K562 (cell line): ENCODE data around the gene PBX2. TPM values are rescaled to one million over a fixed set of nuclear protein-coding genes. Genes with fewer than 3 reads are reported as not detected.
A peak's percentile ranks its signal among the peaks of the same experiment; 100 is the strongest.

Experiments
- RFX1 ChIP-seq: fragments of 450-650 bp; IDR thresholded peaks from 2 replicates; pipeline ENCODE4 v1.6.1; 2016; ENCODE audit warnings: mild to moderate bottlenecking, moderate library complexity
- TCF7 ChIP-seq: sonication (generic); IDR thresholded peaks from 2 replicates; pipeline ENCODE4 v1.6.1; 2016; ENCODE audit warnings: antibody characterized with exemption, borderline replicate concordance
- TEAD4 ChIP-seq, 2 experiments: sonication (generic) in 1 of 2; formaldehyde crosslinking in 1 of 2; IDR thresholded peaks; 2 replicates each; pipeline versions ENCODE4 v1.6.1 to v1.8.0; 2012 to 2022; ENCODE audit warnings: borderline replicate concordance in 1 of 2, inconsistent platforms in 1 of 2, low read length in 1 of 2, mild to moderate bottlenecking in 1 of 2, missing genetic modification reagents in 1 of 2
- ZNF589 ChIP-seq: fragments of 200-800 bp; sonication (Bioruptor generic); IDR thresholded peaks from 2 replicates; pipeline ENCODE4 v1.6.1; 2016; ENCODE audit warnings: low read depth, missing genetic modification characterization, missing compliant biosample characterization
- polyA plus RNA-seq, 8 experiments: library from polyadenylated mRNA; depleted of rRNA in 4 of 8; stranded (reverse) in 5 of 8; unstranded in 3 of 8; fragments of >200 nt; fragmentation: Nextera tagmentation in 2 of 8; fragmentation: Illumina TruSeq in 1 of 8; extraction: Ambion mirVana in 2 of 8; extraction: Trizol in 1 of 8; gene quantifications; 2 replicates each; pipeline versions ENCODE4 v1.2.1 to v1.2.3, GENCODE V29; 2011 to 2014; ENCODE audit warnings: inconsistent platforms in 1 of 8, missing spikeins in 1 of 8
- total RNA-seq, 7 experiments: library from RNA; depleted of rRNA in 6 of 7; stranded (reverse); fragments of >200 nt in 6 of 7; fragmentation: Illumina TruSeq in 2 of 7; extraction: Trizol in 2 of 7; gene quantifications; 2 replicates each; pipeline versions ENCODE4 v1.2.1 to v1.2.3, GENCODE V29; 2011 to 2021; ENCODE audit warnings: low replicate concordance in 1 of 7
- TF ChIP-seq, protein P1 (sequence below), 2 experiments: fragments of 450-650 bp; formaldehyde crosslinking in 1 of 2; IDR thresholded peaks; 2 replicates each; pipeline versions ENCODE4 v1.4.0 to v1.6.1; 2014 to 2020; ENCODE audit warnings: mild to moderate bottlenecking in 2 of 2, borderline replicate concordance in 1 of 2, low read depth in 1 of 2
- TF ChIP-seq, protein P2 (sequence below), 3 experiments: IDR thresholded peaks in 2 of 3; conservative IDR thresholded peaks in 1 of 3; 2 replicates each; pipeline ENCODE4 v1.5.1; 2011 to 2012; ENCODE audit warnings: low read length in 3 of 3, mild to moderate bottlenecking in 3 of 3, control low read depth in 2 of 3, improper control_type of control experiment in 1 of 3, inconsistent platforms in 1 of 3, low read depth in 1 of 3, mixed read lengths in 1 of 3, moderate library complexity in 1 of 3; ENCODE audit not compliant: insufficient read depth in 2 of 3
- TF ChIP-seq, protein P3 (sequence below): fragments of 450-650 bp; IDR thresholded peaks from 2 replicates; pipeline ENCODE4 v1.6.1; 2016; ENCODE audit warnings: antibody characterized with exemption

The PBX2 gene
- total and polyA plus RNA-seq, 9 of the 15 experiments (the other 6 are each of a cell fraction or from before 2014, with no cell fraction given), result 1.9 to 134 (median 62.5) TPM

DNA sequence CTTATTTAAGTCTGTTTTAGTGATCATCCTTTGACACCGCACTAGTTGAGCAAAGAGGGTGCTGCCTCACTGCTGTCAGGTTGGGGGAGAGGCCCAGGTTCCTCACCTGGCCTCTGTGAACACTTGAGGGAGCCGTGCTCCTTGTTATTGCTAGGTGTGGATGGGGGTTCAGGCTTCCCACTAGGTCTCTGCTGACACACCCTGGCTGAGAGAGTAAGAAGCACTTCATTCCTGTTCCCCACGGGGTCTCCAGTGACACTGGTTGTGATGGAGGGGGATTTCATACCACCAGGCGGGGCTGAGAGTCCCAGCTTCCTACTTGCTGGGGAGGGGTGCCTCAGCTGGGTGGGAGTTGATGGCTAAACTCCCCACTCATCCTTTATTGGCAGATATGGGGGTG is 44.9 kb upstream of the PBX2 start (continued):
- TF ChIP-seq, protein P1, sequence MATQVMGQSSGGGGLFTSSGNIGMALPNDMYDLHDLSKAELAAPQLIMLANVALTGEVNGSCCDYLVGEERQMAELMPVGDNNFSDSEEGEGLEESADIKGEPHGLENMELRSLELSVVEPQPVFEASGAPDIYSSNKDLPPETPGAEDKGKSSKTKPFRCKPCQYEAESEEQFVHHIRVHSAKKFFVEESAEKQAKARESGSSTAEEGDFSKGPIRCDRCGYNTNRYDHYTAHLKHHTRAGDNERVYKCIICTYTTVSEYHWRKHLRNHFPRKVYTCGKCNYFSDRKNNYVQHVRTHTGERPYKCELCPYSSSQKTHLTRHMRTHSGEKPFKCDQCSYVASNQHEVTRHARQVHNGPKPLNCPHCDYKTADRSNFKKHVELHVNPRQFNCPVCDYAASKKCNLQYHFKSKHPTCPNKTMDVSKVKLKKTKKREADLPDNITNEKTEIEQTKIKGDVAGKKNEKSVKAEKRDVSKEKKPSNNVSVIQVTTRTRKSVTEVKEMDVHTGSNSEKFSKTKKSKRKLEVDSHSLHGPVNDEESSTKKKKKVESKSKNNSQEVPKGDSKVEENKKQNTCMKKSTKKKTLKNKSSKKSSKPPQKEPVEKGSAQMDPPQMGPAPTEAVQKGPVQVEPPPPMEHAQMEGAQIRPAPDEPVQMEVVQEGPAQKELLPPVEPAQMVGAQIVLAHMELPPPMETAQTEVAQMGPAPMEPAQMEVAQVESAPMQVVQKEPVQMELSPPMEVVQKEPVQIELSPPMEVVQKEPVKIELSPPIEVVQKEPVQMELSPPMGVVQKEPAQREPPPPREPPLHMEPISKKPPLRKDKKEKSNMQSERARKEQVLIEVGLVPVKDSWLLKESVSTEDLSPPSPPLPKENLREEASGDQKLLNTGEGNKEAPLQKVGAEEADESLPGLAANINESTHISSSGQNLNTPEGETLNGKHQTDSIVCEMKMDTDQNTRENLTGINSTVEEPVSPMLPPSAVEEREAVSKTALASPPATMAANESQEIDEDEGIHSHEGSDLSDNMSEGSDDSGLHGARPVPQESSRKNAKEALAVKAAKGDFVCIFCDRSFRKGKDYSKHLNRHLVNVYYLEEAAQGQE (IDR thresholded peaks at IDR 0.05; ENCODE audit: borderline replicate concordance), result peak; percentile 72; the same call in 1 of the 2 replicates
- TF ChIP-seq, protein P1 (CRISPR knock-in tag; IDR thresholded peaks at IDR 0.05; ENCODE audit: low read depth), result no peak
- TF ChIP-seq, protein P2, sequence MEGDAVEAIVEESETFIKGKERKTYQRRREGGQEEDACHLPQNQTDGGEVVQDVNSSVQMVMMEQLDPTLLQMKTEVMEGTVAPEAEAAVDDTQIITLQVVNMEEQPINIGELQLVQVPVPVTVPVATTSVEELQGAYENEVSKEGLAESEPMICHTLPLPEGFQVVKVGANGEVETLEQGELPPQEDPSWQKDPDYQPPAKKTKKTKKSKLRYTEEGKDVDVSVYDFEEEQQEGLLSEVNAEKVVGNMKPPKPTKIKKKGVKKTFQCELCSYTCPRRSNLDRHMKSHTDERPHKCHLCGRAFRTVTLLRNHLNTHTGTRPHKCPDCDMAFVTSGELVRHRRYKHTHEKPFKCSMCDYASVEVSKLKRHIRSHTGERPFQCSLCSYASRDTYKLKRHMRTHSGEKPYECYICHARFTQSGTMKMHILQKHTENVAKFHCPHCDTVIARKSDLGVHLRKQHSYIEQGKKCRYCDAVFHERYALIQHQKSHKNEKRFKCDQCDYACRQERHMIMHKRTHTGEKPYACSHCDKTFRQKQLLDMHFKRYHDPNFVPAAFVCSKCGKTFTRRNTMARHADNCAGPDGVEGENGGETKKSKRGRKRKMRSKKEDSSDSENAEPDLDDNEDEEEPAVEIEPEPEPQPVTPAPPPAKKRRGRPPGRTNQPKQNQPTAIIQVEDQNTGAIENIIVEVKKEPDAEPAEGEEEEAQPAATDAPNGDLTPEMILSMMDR (IDR thresholded peaks at IDR 0.05 in 2 of 3, conservative IDR thresholded peaks at IDR 0.05 in 1 of 3; ENCODE audit: insufficient read depth in 2 of 3, low read depth in 1 of 3, low read length in 3 of 3), result peak; percentile 64 to 97 (median 87)
- TF ChIP-seq, protein P3, sequence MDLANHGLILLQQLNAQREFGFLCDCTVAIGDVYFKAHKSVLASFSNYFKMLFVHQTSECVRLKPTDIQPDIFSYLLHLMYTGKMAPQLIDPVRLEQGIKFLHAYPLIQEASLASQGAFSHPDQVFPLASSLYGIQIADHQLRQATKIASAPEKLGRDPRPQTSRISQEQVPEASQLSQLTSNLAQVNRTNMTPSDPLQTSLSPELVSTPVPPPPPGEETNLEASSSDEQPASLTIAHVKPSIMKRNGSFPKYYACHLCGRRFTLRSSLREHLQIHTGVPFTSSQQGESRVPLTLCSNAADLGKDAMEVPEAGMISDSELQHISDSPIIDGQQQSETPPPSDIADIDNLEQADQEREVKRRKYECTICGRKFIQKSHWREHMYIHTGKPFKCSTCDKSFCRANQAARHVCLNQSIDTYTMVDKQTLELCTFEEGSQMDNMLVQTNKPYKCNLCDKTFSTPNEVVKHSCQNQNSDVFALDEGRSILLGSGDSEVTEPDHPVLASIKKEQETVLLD, result no peak
- TF ChIP-seq ZNF589 (CRISPR knock-in tag) (no peak), RFX1 (no peak), TEAD4 (IDR thresholded peaks at IDR 0.05; ENCODE audit: low read length) (no peak), TEAD4 (CRISPR knock-in tag; IDR thresholded peaks at IDR 0.05; ENCODE audit: borderline replicate concordance) (no peak), TCF7 (no peak)
